ENCODE results near the gene ATP6V0E2. TPM values are rescaled to one million over a fixed set of nuclear protein-coding genes. Genes with fewer than 3 reads are reported as not detected.

ATP6V0E2 gene
- total and polyA plus RNA-seq, 2 experiments from 2014 or later = 116 to 132 TPM

- H3K4me1 ChIP-seq (ENCODE audit: low read depth) = no peaks in the 10 kb centered on the region
- H3K36me3 ChIP-seq = peaks cover under 1% of the 10 kb centered on the region
- peaks cover 6% of the 10 kb centered on the region for H3K27me3 ChIP-seq
- H3K9me3 ChIP-seq (ENCODE audit: low read depth) = no peaks in the 10 kb centered on the region
- no peak for TF ChIP-seq CTCF (IDR thresholded peaks at IDR 0.05; ENCODE audit: low read depth, low read length)
- DNase-seq (ENCODE audit: low read depth in 1 of 2, low spot score in 1 of 2) = no peak
- H3K27ac ChIP-seq = no peak overlapping the region
- no peak overlapping the region for H3K4me3 ChIP-seq
Measured at GRCh38 chr7:149831741-149832219, 42.0 kb upstream of the ATP6V0E2 start.

GRCh38 chr7:149832332-149833041, 41.3 kb upstream of the ATP6V0E2 start:
- no peaks in the 10 kb centered on the region for H3K4me1 ChIP-seq (ENCODE audit: low read depth)
- H3K9me3 ChIP-seq (ENCODE audit: low read depth) = no peaks in the 10 kb centered on the region
- H3K4me3 ChIP-seq = no peak overlapping the region
- no peaks in the 10 kb centered on the region for H3K36me3 ChIP-seq
- H3K27me3 ChIP-seq = peaks cover 6% of the 10 kb centered on the region
- no peak overlapping the region for H3K27ac ChIP-seq
- no peak for DNase-seq (ENCODE audit: low read depth in 1 of 2, low spot score in 1 of 2)
- TF ChIP-seq CTCF (IDR thresholded peaks at IDR 0.05; ENCODE audit: low read depth, low read length) = no peak

- peaks cover 6% of the 10 kb centered on the region for H3K27me3 ChIP-seq
- H3K27ac ChIP-seq = no peak overlapping the region
- H3K4me3 ChIP-seq = no peak overlapping the region
- H3K36me3 ChIP-seq = no peaks in the 10 kb centered on the region
- H3K9me3 ChIP-seq (ENCODE audit: low read depth) = no peaks in the 10 kb centered on the region
- no peak for TF ChIP-seq CTCF (IDR thresholded peaks at IDR 0.05; ENCODE audit: low read depth, low read length)
- H3K4me1 ChIP-seq (ENCODE audit: low read depth) = no peaks in the 10 kb centered on the region
- DNase-seq (ENCODE audit: low read depth in 1 of 2, low spot score in 1 of 2) = no peak
Measured at GRCh38 chr7:149833495-149834130, 40.2 kb upstream of the ATP6V0E2 start.

- H3K36me3 ChIP-seq = no peaks in the 10 kb centered on the region
- no peak for TF ChIP-seq CTCF (IDR thresholded peaks at IDR 0.05; ENCODE audit: low read depth, low read length)
- peaks cover 6% of the 10 kb centered on the region for H3K27me3 ChIP-seq
- H3K27ac ChIP-seq = no peak overlapping the region
- no peaks in the 10 kb centered on the region for H3K4me1 ChIP-seq (ENCODE audit: low read depth)
- no peak for DNase-seq (ENCODE audit: low read depth in 1 of 2, low spot score in 1 of 2)
- H3K9me3 ChIP-seq (ENCODE audit: low read depth) = no peaks in the 10 kb centered on the region
- H3K4me3 ChIP-seq = no peak overlapping the region
Measured at GRCh38 chr7:149834601-149835000, 39.2 kb upstream of the ATP6V0E2 start.

GRCh38 chr7:149836434-149836833, 37.3 kb upstream of the ATP6V0E2 start:
- H3K4me3 ChIP-seq = no peak overlapping the region
- no peak overlapping the region for H3K27ac ChIP-seq
- peaks cover 6% of the 10 kb centered on the region for H3K27me3 ChIP-seq
- no peak for TF ChIP-seq CTCF (IDR thresholded peaks at IDR 0.05; ENCODE audit: low read depth, low read length)
- no peaks in the 10 kb centered on the region for H3K36me3 ChIP-seq
- no peaks in the 10 kb centered on the region for H3K4me1 ChIP-seq (ENCODE audit: low read depth)
- H3K9me3 ChIP-seq (ENCODE audit: low read depth) = no peaks in the 10 kb centered on the region
- DNase-seq (ENCODE audit: low read depth in 1 of 2, low spot score in 1 of 2) = no peak

Measured in cardiac muscle cell (in vitro differentiated cells and primary cell).